Panc1 (cell line): ENCODE data around the gene SLC16A12. TPM values are rescaled to one million over a fixed set of nuclear protein-coding genes. Genes with fewer than 3 reads are reported as not detected.

Source experiments
- ATAC-seq: fragments of 200-7000 bp; cut with Tn5 transposase; 2 replicates; pipeline ENCODE4 v1.9.1; 2020; ENCODE audit warnings: mild to moderate bottlenecking, moderate library complexity
- BruUV-seq: library from RNA; stranded (reverse); fragments of 400-500 nt; replicated peaks from 2 replicates; lab custom pipeline; 2021; lab: Mats Ljungman, UMichigan
- CTCF ChIA-PET: fragments of 300-600 bp; sonication (Branson Sonifier 250); formaldehyde crosslinking; loops from one replicate; lab custom pipeline; 2022; ENCODE audit warnings: antibody characterized with exemption; lab: Charles Lee
- POLR2A ChIA-PET: fragments of 300-600 bp; sonication (Branson Sonifier 250); formaldehyde crosslinking; loops from one replicate; lab custom pipeline; 2022; ENCODE audit warnings: antibody characterized with exemption; lab: Charles Lee
- DNase-seq: peaks from one replicate; pipeline ENCODE4 v3.0.0-alpha.2; 2010; ENCODE audit warnings: low read depth, low spot score
- H3K27ac ChIP-seq: 2 replicates; pipeline ENCODE4 v1.5.1; 2011; ENCODE audit warnings: mild to moderate bottlenecking, low read length, inconsistent platforms
- H3K27me3 ChIP-seq: fragments of 200-500 bp; sonication (Bioruptor generic); 2 replicates; pipeline ENCODE4 v1.6.0; 2014; ENCODE audit warnings: low read length, inconsistent platforms; ENCODE audit not compliant: control insufficient read depth, insufficient read depth
- H3K36me3 ChIP-seq: fragments of 200-500 bp; sonication (Bioruptor generic); 2 replicates; pipeline ENCODE4 v1.5.1; 2014; ENCODE audit warnings: inconsistent platforms, mild to moderate bottlenecking, low read length, moderate library complexity; ENCODE audit not compliant: control insufficient read depth, insufficient read depth
- H3K4me1 ChIP-seq: 2 replicates; pipeline ENCODE4 v1.5.1; 2011; ENCODE audit warnings: inconsistent platforms, mild to moderate bottlenecking, low read length, moderate library complexity; ENCODE audit not compliant: control insufficient read depth, insufficient read depth
- H3K4me3 ChIP-seq, 2 experiments: 2 replicates each; pipeline ENCODE4 v1.5.1; 2011 to 2012; ENCODE audit warnings: low read depth in 2 of 2, low read length in 2 of 2, mild to moderate bottlenecking in 2 of 2, inconsistent platforms in 1 of 2, moderate library complexity in 1 of 2
- H3K9me3 ChIP-seq: fragments of 200-500 bp; sonication (Bioruptor generic); 2 replicates; pipeline ENCODE4 v1.5.1; 2014; ENCODE audit warnings: low read depth, mild to moderate bottlenecking, inconsistent platforms, low read length, moderate library complexity; ENCODE audit not compliant: control insufficient read depth, insufficient read depth
- POLR2AphosphoS5 ChIP-seq: IDR thresholded peaks from 2 replicates; pipeline ENCODE4 v1.6.1; 2012; ENCODE audit warnings: mild to moderate bottlenecking, low read depth, low read length, moderate library complexity
- SIN3A ChIP-seq: IDR thresholded peaks from 2 replicates; pipeline ENCODE4 v1.6.1; 2012; ENCODE audit warnings: low read depth, mild to moderate bottlenecking, low read length, moderate library complexity, borderline replicate concordance; ENCODE audit not compliant: insufficient read depth
- TCF7L2 ChIP-seq: IDR thresholded peaks from 2 replicates; pipeline ENCODE4 v1.6.1; 2011; ENCODE audit warnings: mild to moderate bottlenecking, low read depth, low read length, inconsistent platforms
- in situ Hi-C: cut with HindIII; loops from 2 replicates; pipeline ENCODE4 v1.10.0; 2016; ENCODE audit warnings: low sequenced_read_pairs, low pct_unique_long_range_greater_than_20kb
- intact Hi-C: fragments of 100-400 bp; cut with micrococcal nuclease; formaldehyde crosslinking; loops from one replicate; pipeline ENCODE4 v1.10.0; 2022; ENCODE audit not compliant: unreplicated experiment
- total RNA-seq: library from RNA; stranded (reverse); gene quantifications from one replicate; pipeline ENCODE4 v1.2.1, GENCODE V29; 2021; ENCODE audit not compliant: unreplicated experiment
- TF ChIP-seq, protein P1 (sequence below), 2 experiments: IDR thresholded peaks; 2 replicates each; pipeline ENCODE4 v1.6.1; 2011 to 2012; ENCODE audit warnings: low read depth in 2 of 2, control low read depth in 1 of 2, low read length in 1 of 2, mild to moderate bottlenecking in 1 of 2, moderate library complexity in 1 of 2; ENCODE audit not compliant: insufficient read depth in 1 of 2
- TF ChIP-seq, protein P2 (sequence below): fragments of 450-650 bp; IDR thresholded peaks from 2 replicates; pipeline ENCODE4 v1.5.1; 2017; ENCODE audit warnings: mild to moderate bottlenecking

SLC16A12 gene
- total RNA-seq, 1 experiment from 2014 or later = not detected

DNA sequence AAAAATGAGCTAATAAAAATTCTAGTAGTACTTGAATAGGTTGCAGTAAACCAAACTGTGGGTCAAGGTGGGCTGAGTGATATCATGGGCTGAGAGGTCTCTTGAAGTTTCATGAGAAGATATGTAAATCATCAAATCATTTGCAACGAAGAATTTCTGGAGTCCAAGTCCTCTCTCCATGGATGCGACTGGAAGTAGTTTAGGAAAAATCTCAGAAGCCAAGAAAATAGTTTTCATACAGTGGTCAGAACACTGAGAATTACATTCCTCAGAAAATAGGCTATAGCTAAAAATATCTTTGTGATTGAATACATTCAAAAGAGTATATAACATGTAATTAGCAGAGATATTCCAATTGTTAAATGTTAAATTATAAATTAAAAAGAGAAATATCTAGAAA, 146.6 kb downstream of the SLC16A12 start:
- BruUV-seq = no TSS peak
- DNase-seq (no peak), ATAC-seq (no peak)
- no peaks in the 10 kb centered on the region for H3K9me3 ChIP-seq
- TF ChIP-seq SIN3A = no peak
- TF ChIP-seq, protein P1, sequence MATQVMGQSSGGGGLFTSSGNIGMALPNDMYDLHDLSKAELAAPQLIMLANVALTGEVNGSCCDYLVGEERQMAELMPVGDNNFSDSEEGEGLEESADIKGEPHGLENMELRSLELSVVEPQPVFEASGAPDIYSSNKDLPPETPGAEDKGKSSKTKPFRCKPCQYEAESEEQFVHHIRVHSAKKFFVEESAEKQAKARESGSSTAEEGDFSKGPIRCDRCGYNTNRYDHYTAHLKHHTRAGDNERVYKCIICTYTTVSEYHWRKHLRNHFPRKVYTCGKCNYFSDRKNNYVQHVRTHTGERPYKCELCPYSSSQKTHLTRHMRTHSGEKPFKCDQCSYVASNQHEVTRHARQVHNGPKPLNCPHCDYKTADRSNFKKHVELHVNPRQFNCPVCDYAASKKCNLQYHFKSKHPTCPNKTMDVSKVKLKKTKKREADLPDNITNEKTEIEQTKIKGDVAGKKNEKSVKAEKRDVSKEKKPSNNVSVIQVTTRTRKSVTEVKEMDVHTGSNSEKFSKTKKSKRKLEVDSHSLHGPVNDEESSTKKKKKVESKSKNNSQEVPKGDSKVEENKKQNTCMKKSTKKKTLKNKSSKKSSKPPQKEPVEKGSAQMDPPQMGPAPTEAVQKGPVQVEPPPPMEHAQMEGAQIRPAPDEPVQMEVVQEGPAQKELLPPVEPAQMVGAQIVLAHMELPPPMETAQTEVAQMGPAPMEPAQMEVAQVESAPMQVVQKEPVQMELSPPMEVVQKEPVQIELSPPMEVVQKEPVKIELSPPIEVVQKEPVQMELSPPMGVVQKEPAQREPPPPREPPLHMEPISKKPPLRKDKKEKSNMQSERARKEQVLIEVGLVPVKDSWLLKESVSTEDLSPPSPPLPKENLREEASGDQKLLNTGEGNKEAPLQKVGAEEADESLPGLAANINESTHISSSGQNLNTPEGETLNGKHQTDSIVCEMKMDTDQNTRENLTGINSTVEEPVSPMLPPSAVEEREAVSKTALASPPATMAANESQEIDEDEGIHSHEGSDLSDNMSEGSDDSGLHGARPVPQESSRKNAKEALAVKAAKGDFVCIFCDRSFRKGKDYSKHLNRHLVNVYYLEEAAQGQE (IDR thresholded peaks at IDR 0.05; ENCODE audit: insufficient read depth in 1 of 2, low read depth in 2 of 2, low read length in 1 of 2) = no peak
- TF ChIP-seq, protein P2, sequence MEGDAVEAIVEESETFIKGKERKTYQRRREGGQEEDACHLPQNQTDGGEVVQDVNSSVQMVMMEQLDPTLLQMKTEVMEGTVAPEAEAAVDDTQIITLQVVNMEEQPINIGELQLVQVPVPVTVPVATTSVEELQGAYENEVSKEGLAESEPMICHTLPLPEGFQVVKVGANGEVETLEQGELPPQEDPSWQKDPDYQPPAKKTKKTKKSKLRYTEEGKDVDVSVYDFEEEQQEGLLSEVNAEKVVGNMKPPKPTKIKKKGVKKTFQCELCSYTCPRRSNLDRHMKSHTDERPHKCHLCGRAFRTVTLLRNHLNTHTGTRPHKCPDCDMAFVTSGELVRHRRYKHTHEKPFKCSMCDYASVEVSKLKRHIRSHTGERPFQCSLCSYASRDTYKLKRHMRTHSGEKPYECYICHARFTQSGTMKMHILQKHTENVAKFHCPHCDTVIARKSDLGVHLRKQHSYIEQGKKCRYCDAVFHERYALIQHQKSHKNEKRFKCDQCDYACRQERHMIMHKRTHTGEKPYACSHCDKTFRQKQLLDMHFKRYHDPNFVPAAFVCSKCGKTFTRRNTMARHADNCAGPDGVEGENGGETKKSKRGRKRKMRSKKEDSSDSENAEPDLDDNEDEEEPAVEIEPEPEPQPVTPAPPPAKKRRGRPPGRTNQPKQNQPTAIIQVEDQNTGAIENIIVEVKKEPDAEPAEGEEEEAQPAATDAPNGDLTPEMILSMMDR = no peak
- H3K27ac ChIP-seq = peak overlapping the region; percentile 75
- CTCF ChIA-PET = interaction anchor here (0.6 to 1.6 kb wide), 3 partner anchors 19 to 302 kb away, joined by 5 to 8 read pairs (median 7); no protein-coding TSS in a partner anchor
- H3K36me3 ChIP-seq = no peaks in the 10 kb centered on the region
- H3K4me3 ChIP-seq = no peak overlapping the region
- H3K27me3 ChIP-seq = no peaks in the 10 kb centered on the region
- in situ Hi-C loops (no loop called here), intact Hi-C loops (no loop called here)
- H3K4me1 ChIP-seq = peaks cover 27% of the 10 kb centered on the region
- POLR2A ChIA-PET = interaction anchor here (0.6 kb wide), 1 partner anchor 152 kb away, joined by 7 read pairs; no protein-coding TSS in a partner anchor

DNA sequence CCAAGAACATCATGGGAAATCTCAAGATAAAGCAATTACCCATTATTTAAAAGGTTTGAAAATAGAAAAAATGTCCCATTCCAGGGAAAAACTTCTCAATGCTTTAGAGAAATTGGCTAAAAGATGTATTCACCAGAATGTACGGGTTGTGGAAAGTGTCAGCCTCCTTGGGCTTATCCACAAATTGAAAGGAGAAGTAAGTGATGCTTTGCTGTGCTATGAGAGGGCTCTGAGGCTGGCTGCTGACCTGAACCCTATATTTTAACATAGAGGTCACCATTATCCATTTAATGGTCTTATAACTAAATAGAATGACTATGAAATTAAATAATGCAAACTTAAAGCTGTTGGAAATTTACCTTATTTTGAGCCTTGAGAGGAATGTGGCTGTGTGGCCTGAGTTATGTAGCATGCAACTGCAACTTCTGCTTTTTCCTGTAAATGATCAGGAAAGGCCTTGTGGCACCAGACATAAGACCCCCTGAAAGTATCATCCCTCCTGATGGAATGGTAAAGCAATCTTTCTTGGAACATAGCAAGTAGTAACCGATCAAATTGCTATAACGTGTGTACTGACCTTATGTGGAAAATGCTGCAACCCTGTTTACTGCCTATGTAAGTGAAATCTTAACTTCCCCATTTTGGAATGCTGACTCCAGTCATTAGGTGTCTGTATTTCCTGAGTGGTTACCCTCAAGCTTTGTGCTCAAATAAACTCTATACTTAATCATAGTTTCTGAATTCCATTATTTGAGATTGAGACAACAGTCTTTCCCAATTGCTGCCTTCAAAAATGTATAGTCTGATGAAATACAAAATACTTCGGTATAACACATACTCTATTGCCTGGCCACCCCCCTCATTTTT, 150.7 kb downstream of the SLC16A12 start:
- in situ Hi-C loops (no loop called here), intact Hi-C loops (no loop called here)
- peak overlapping the region; percentile 46; the same call in 1 of the 2 replicates for H3K27ac ChIP-seq
- H3K9me3 ChIP-seq = no peaks in the 10 kb centered on the region
- TF ChIP-seq, protein P2 = no peak
- TF ChIP-seq, protein P1 (IDR thresholded peaks at IDR 0.05; ENCODE audit: insufficient read depth in 1 of 2, low read depth in 2 of 2, low read length in 1 of 2) = no peak
- TF ChIP-seq TCF7L2 (no peak), SIN3A (no peak), POLR2AphosphoS5 (no peak)
- POLR2A ChIA-PET = no interaction called here
- H3K27me3 ChIP-seq = no peaks in the 10 kb centered on the region
- BruUV-seq = no TSS peak
- H3K36me3 ChIP-seq = no peaks in the 10 kb centered on the region
- CTCF ChIA-PET = no interaction called here
- ATAC-seq (no peak), DNase-seq (no peak)
- no peak overlapping the region for H3K4me3 ChIP-seq
- peaks cover 9% of the 10 kb centered on the region for H3K4me1 ChIP-seq
